Measurements from ENCODE around the gene PGAP6.

- no peak for TF ChIP-seq POLR2A (IDR thresholded peaks at IDR 0.05; ENCODE audit: low read length)
- no peak for TF ChIP-seq CHD2 (IDR thresholded peaks at IDR 0.05; ENCODE audit: low read length, partially characterized antibody)
- TF ChIP-seq CTCF (IDR thresholded peaks at IDR 0.05): no peak
- no peak for TF ChIP-seq JUN (IDR thresholded peaks at IDR 0.05)
- TF ChIP-seq, protein P1, sequence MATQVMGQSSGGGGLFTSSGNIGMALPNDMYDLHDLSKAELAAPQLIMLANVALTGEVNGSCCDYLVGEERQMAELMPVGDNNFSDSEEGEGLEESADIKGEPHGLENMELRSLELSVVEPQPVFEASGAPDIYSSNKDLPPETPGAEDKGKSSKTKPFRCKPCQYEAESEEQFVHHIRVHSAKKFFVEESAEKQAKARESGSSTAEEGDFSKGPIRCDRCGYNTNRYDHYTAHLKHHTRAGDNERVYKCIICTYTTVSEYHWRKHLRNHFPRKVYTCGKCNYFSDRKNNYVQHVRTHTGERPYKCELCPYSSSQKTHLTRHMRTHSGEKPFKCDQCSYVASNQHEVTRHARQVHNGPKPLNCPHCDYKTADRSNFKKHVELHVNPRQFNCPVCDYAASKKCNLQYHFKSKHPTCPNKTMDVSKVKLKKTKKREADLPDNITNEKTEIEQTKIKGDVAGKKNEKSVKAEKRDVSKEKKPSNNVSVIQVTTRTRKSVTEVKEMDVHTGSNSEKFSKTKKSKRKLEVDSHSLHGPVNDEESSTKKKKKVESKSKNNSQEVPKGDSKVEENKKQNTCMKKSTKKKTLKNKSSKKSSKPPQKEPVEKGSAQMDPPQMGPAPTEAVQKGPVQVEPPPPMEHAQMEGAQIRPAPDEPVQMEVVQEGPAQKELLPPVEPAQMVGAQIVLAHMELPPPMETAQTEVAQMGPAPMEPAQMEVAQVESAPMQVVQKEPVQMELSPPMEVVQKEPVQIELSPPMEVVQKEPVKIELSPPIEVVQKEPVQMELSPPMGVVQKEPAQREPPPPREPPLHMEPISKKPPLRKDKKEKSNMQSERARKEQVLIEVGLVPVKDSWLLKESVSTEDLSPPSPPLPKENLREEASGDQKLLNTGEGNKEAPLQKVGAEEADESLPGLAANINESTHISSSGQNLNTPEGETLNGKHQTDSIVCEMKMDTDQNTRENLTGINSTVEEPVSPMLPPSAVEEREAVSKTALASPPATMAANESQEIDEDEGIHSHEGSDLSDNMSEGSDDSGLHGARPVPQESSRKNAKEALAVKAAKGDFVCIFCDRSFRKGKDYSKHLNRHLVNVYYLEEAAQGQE (IDR thresholded peaks at IDR 0.05): no peak
- TF ChIP-seq CHD4 (IDR thresholded peaks at IDR 0.05; ENCODE audit: borderline replicate concordance): no peak
- TF ChIP-seq RAD21 (conservative IDR thresholded peaks at IDR 0.05 in 1 of 2, IDR thresholded peaks at IDR 0.05 in 1 of 2): no peak
- TF ChIP-seq GATA3 (IDR thresholded peaks at IDR 0.05; ENCODE audit: borderline replicate concordance): no peak
Observed at GRCh38 chr16:424033-424622, 42.4 kb upstream of the PGAP6 start.
